OCI-LY7 (cell line): Measurements from ENCODE around the gene GORAB. TPM values are rescaled to one million over a fixed set of nuclear protein-coding genes. Genes with fewer than 3 reads are reported as not detected.

Source experiments
- BruUV-seq: library from RNA; stranded (reverse); fragments of 400-500 nt; replicated peaks from 2 replicates; lab custom pipeline; 2021; lab: Mats Ljungman, UMichigan
- CTCF ChIA-PET: fragments of 300-600 bp; sonication (Branson Sonifier 250); formaldehyde crosslinking; loops from one replicate; lab custom pipeline; 2022; ENCODE audit warnings: antibody characterized with exemption; ENCODE audit not compliant: unreplicated experiment; lab: Charles Lee
- POLR2A ChIA-PET: fragments of 300-600 bp; sonication (Branson Sonifier 250); formaldehyde crosslinking; loops from one replicate; lab custom pipeline; 2022; ENCODE audit warnings: antibody characterized with exemption; lab: Charles Lee
- DNase-seq: peaks from one replicate; pipeline ENCODE4 v3.0.0-alpha.2; 2015; ENCODE audit warnings: low spot score
- H2AFZ ChIP-seq: fragments of 200-600 bp; sonication (generic), shearing (Covaris generic); 2 replicates; pipeline ENCODE4 v1.6.1; 2014; ENCODE audit warnings: mild to moderate bottlenecking, antibody characterized with exemption, low read length, moderate library complexity
- H3K27ac ChIP-seq: fragments of 200-600 bp; sonication (generic); 2 replicates; pipeline ENCODE4 v1.5.1; 2014; ENCODE audit warnings: mixed run types, low read depth, mild to moderate bottlenecking, moderate library complexity, low read length, inconsistent platforms; ENCODE audit not compliant: poor library complexity, severe bottlenecking
- H3K36me3 ChIP-seq: fragments of 200-600 bp; sonication (generic); 2 replicates; pipeline ENCODE4 v1.6.1; 2014; ENCODE audit warnings: mild to moderate bottlenecking, antibody characterized with exemption, low read length, moderate library complexity, mixed read lengths; ENCODE audit not compliant: insufficient read depth
- H3K4me1 ChIP-seq: fragments of 200-600 bp; sonication (generic); 2 replicates; pipeline ENCODE4 v1.5.1; 2014; ENCODE audit warnings: mild to moderate bottlenecking, low read length; ENCODE audit not compliant: insufficient read depth, poor library complexity, severe bottlenecking
- H3K4me2 ChIP-seq: fragments of 200-600 bp; sonication (generic); 2 replicates; pipeline ENCODE4 v1.6.1; 2014; ENCODE audit warnings: mild to moderate bottlenecking, low read length
- H3K4me3 ChIP-seq: fragments of 200-600 bp; sonication (generic); 2 replicates; pipeline ENCODE4 v1.5.1; 2014; ENCODE audit warnings: mild to moderate bottlenecking, low read depth, low read length; ENCODE audit not compliant: poor library complexity, severe bottlenecking
- H3K79me2 ChIP-seq: fragments of 200-600 bp; sonication (generic); 2 replicates; pipeline ENCODE4 v1.6.1; 2016; ENCODE audit warnings: low read depth, mild to moderate bottlenecking, low read length, moderate library complexity, mixed read lengths; ENCODE audit not compliant: insufficient read depth
- H3K9me2 ChIP-seq: fragments of 200-600 bp; sonication (generic); 2 replicates; pipeline ENCODE4 v1.6.1; 2016; ENCODE audit warnings: mild to moderate bottlenecking, low read length, mixed read lengths; ENCODE audit not compliant: insufficient read depth
- H3K9me3 ChIP-seq: fragments of 200-600 bp; sonication (generic); 2 replicates; pipeline ENCODE4 v1.6.1; 2014; ENCODE audit warnings: mild to moderate bottlenecking, mixed run types, low read length, mixed read lengths
- H4K20me1 ChIP-seq: fragments of 200-600 bp; sonication (generic); 2 replicates; pipeline ENCODE4 v1.6.1; 2014; ENCODE audit warnings: mild to moderate bottlenecking, antibody characterized with exemption, low read length, moderate library complexity, mixed read lengths; ENCODE audit not compliant: insufficient read depth
- CTCF ChIP-seq: fragments of 200-600 bp; sonication (generic); conservative IDR thresholded peaks from 2 replicates; pipeline ENCODE4 v1.5.1; 2014; ENCODE audit warnings: mild to moderate bottlenecking, antibody characterized with exemption, low read length, moderate library complexity, mixed read lengths
- EZH2phosphoT487 ChIP-seq: fragments of 200-600 bp; sonication (generic); IDR thresholded peaks from 2 replicates; pipeline ENCODE4 v1.6.1; 2018; ENCODE audit warnings: low read depth, borderline replicate concordance, mild to moderate bottlenecking, mixed run types, antibody characterized with exemption, low read length, moderate library complexity, mixed read lengths
- intact Hi-C: fragments of 100-400 bp; cut with micrococcal nuclease; formaldehyde crosslinking; loops from one replicate; pipeline ENCODE4 v1.10.0; 2022; ENCODE audit not compliant: unreplicated experiment
- total RNA-seq, 2 experiments: library from RNA; depleted of rRNA in 1 of 2; stranded (reverse); fragments of >200 nt in 1 of 2; shearing (Covaris generic) in 1 of 2; gene quantifications; 2 replicates each; pipeline ENCODE4 v1.2.3, GENCODE V29; 2014 to 2022

GORAB gene
- total RNA-seq, 2 experiments from 2014 or later, result 11.5 to 15.0 TPM

- DNase-seq, result no peak
- Histone ChIP-seq H3K27ac (no peak overlapping the region), H3K9me2 (no peaks in the 10 kb centered on the region), H4K20me1 (no peaks in the 10 kb centered on the region), H3K4me2 (no peak overlapping the region), H2AFZ (no peak overlapping the region), H3K4me3 (no peak overlapping the region), H3K36me3 (no peaks in the 10 kb centered on the region), H3K9me3 (no peaks in the 10 kb centered on the region), H3K79me2 (no peaks in the 10 kb centered on the region), H3K4me1 (no peaks in the 10 kb centered on the region)
- TF ChIP-seq EZH2phosphoT487 (no peak), CTCF (no peak)
- intact Hi-C loops, result no loop called here
- CTCF ChIA-PET, result no interaction called here
- BruUV-seq, result no TSS peak
- POLR2A ChIA-PET, result interaction anchor here (0.5 to 1.2 kb wide), 2 partner anchors 8 to 45 kb away, joined by 3 to 4 read pairs; no protein-coding TSS in a partner anchor
These were observed 59.1 kb downstream of the GORAB start for GRCh38 chr1:170590921-170591705.

GRCh38 chr1:170592591-170593111 lies 60.7 kb downstream of the GORAB start:
- no peak overlapping the region for H3K27ac ChIP-seq
- H2AFZ ChIP-seq, result no peak overlapping the region
- H4K20me1 ChIP-seq, result no peaks in the 10 kb centered on the region
- no peaks in the 10 kb centered on the region for H3K79me2 ChIP-seq
- ChIA-PET POLR2A (interaction anchor here (0.6 kb wide), 1 partner anchor 77 kb away, joined by 3 read pairs; no protein-coding TSS in a partner anchor), CTCF (no interaction called here)
- H3K9me2 ChIP-seq, result no peaks in the 10 kb centered on the region
- no peaks in the 10 kb centered on the region for H3K9me3 ChIP-seq
- H3K4me1 ChIP-seq, result no peaks in the 10 kb centered on the region
- H3K4me2 ChIP-seq, result no peak overlapping the region
- H3K36me3 ChIP-seq, result no peaks in the 10 kb centered on the region
- no peak for DNase-seq
- BruUV-seq, result no TSS peak
- intact Hi-C loops, result no loop called here
- TF ChIP-seq EZH2phosphoT487 (no peak), CTCF (no peak)
- H3K4me3 ChIP-seq, result no peak overlapping the region
